Measurements from ENCODE around the gene SPEM3. TPM values are rescaled to one million over a fixed set of nuclear protein-coding genes. Genes with fewer than 3 reads are reported as not detected.
"Not testable (repeated sequence)": the region's sequence is repeated elsewhere in the genome, so short reads cannot be mapped to it uniquely, and the experiment has no call there.

The SPEM3 gene
- total RNA-seq, 1 donor from 2014 or later: not detected

DNA sequence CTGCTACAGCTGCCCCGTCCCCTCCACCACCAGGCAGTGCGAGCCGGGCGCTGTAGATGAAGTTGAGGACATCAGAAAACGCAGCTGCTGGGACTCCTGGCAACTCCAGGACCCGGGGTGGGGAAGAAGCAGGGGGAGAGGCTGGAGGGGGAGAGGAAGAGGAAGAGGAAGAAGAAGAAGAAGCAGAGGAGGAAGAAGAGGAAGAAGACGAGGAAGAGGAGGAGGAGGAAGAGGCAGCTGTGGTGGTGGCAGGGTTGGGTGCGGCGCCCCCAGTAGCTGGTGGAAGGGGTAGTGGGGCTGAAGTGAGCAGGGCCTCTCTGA lies 37.6 kb downstream of the SPEM3 start:
- no peak for DNase-seq (ENCODE audit: low read depth)
- Histone ChIP-seq H3K36me3 (ENCODE audit: control insufficient read depth, insufficient read depth, low read length) (peaks cover 20% of the 10 kb centered on the region), H3K4me3 (ENCODE audit: low read depth, low read length) (no peak overlapping the region), H3K27me3 (ENCODE audit: control insufficient read depth, insufficient read depth, low read length) (no peaks in the 10 kb centered on the region)
- TF ChIP-seq, protein P1, sequence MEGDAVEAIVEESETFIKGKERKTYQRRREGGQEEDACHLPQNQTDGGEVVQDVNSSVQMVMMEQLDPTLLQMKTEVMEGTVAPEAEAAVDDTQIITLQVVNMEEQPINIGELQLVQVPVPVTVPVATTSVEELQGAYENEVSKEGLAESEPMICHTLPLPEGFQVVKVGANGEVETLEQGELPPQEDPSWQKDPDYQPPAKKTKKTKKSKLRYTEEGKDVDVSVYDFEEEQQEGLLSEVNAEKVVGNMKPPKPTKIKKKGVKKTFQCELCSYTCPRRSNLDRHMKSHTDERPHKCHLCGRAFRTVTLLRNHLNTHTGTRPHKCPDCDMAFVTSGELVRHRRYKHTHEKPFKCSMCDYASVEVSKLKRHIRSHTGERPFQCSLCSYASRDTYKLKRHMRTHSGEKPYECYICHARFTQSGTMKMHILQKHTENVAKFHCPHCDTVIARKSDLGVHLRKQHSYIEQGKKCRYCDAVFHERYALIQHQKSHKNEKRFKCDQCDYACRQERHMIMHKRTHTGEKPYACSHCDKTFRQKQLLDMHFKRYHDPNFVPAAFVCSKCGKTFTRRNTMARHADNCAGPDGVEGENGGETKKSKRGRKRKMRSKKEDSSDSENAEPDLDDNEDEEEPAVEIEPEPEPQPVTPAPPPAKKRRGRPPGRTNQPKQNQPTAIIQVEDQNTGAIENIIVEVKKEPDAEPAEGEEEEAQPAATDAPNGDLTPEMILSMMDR (IDR thresholded peaks at IDR 0.05; ENCODE audit: insufficient read depth, low read length, severe bottlenecking): no peak
- no peak for FAIRE-seq

DNA sequence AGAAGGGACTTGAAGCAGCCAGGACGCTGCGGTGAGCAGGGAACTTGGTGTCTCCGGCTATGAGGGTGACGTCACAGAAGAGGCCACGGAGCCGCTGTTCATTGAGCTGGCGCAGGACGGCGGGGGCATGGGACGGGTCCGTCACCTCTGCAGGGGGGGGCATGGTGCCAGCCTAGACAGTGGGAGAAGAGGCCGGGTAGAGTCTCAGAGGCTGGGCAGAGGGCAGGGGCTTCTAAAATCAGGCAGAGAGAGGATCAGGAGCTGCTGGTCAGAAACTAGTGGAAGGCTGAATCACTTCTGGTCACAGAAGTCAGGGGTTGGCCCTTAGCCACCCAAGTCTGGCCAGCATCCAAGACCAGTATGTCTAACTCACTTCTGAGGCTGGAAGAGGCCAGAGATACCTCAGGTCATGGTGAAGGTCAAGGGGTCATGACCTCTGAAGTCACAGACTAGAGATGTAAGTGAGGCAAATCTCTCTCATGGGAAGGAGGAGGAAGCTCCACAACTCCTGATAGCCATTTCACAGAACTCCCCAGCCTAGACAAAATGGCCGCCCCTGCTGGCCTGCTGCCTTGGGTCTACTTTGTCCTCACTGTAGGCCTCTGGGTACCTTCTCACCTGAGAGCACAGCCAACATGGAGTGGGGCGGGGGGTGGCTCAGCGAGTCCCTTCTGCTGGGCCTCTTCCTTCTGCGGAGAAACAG lies 38.1 kb downstream of the SPEM3 start:
- FAIRE-seq (no peak), DNase-seq (ENCODE audit: low read depth) (no peak)
- H3K36me3 ChIP-seq (ENCODE audit: control insufficient read depth, insufficient read depth, low read length): peaks cover 21% of the 10 kb centered on the region
- H3K4me3 ChIP-seq (ENCODE audit: low read depth, low read length): no peak overlapping the region
- TF ChIP-seq, protein P1 (IDR thresholded peaks at IDR 0.05; ENCODE audit: insufficient read depth, low read length, severe bottlenecking): no peak
- H3K27me3 ChIP-seq (ENCODE audit: control insufficient read depth, insufficient read depth, low read length): no peaks in the 10 kb centered on the region

DNA sequence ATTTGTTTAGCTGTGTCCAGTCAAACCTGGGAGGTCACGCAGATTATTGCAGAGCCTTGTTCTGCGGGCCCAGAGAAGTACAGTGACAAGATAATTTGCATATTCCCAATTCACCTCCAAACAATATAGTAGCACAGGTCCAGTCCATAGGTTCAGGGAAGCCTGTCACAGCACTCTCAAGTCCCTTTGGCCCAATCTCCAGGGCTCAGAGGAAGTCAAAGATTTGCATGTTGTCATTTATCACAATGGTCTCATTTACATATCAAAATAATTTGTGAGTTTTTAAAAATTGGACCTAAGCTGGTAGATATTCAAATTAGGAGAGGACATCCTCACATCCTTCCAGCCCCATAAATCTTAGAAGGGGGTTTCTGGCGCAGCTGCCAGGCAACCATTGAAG lies 38.8 kb downstream of the SPEM3 start:
- no peaks in the 10 kb centered on the region for H3K27me3 ChIP-seq (ENCODE audit: control insufficient read depth, insufficient read depth, low read length)
- DNase-seq (ENCODE audit: low read depth): no peak
- no peak for FAIRE-seq
- peaks cover 21% of the 10 kb centered on the region for H3K36me3 ChIP-seq (ENCODE audit: control insufficient read depth, insufficient read depth, low read length)
- H3K4me3 ChIP-seq (ENCODE audit: low read depth, low read length): no peak overlapping the region
- TF ChIP-seq, protein P1 (IDR thresholded peaks at IDR 0.05; ENCODE audit: insufficient read depth, low read length, severe bottlenecking): no peak

DNA sequence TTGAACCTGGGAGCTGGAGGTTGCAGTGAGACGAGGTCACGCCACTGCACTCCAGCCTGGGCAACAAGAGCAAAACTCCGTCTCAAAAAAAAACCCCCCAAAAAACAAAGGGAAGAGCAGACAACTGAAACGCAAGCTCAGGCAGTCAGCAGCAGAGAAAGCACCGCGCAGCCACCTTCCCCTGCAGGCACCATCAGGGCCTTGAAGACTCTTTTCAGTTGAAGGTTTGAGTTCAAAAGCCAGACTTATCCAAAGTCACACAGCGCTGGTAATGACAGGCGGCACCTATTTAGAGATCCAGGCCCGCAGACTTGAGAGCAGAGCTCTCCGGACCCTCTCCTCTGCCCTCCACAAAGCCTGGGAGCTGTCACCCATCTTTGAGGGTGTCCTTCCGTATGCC lies 39.6 kb downstream of the SPEM3 start:
- no peaks in the 10 kb centered on the region for H3K27me3 ChIP-seq (ENCODE audit: control insufficient read depth, insufficient read depth, low read length)
- H3K4me3 ChIP-seq (ENCODE audit: low read depth, low read length): no peak overlapping the region
- peaks cover 19% of the 10 kb centered on the region for H3K36me3 ChIP-seq (ENCODE audit: control insufficient read depth, insufficient read depth, low read length)
- TF ChIP-seq, protein P1 (IDR thresholded peaks at IDR 0.05; ENCODE audit: insufficient read depth, low read length, severe bottlenecking): no peak
- DNase-seq (ENCODE audit: low read depth) (no peak), FAIRE-seq (no peak)

DNA sequence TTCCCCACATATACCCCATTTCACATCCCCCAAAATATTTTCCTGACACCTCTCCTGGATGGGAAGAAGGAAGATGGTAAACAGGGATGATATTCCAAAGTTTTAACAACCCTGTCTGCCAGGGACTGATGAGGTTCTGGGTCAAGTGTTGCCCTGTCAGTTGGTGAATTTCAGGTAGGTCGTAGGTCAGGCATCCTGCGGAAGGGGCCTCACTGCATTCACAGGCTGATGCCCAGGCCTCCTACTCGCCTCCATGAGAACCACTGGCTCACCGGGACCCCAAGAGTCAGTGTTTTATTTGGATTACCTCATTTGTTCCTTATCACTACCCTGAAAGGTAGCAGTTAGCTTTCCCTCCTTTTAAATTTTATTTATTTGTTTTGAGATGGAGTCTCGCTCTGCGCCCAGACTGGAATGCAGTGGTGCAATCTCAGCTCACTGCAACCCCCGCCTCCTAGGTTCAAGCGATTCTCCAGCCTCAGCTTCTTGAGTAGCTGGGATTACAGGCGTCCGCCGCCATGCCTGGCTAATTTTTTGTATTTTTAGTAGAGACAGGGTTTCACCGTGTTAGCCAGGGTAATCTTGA lies 40.2 kb downstream of the SPEM3 start:
- TF ChIP-seq, protein P1 (IDR thresholded peaks at IDR 0.05; ENCODE audit: insufficient read depth, low read length, severe bottlenecking): no peak
- no peak for FAIRE-seq

DNA sequence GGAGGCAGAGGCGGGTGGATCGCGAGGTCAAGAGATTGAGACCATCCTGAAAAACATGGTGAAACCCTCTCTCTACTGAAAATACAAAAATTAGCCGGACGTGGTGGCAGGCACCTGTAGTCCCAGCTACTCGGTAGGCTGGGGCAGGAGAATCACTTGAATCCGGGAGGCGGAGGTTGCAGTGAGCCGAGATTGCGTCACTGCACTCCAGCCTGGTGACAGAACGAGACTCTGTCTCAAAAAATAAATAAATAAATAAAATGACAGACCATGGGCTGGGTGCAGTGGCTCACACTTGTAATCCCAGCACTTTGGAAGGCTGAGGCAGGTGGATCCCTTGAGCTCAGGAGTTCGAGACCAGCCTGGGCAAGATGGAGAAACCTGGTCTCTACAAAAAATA lies 41.2 kb downstream of the SPEM3 start:
- not testable (repeated sequence) for FAIRE-seq; H3K27me3 ChIP-seq (ENCODE audit: control insufficient read depth, insufficient read depth, low read length); H3K4me3 ChIP-seq (ENCODE audit: low read depth, low read length); DNase-seq (ENCODE audit: low read depth)
- H3K36me3 ChIP-seq (ENCODE audit: control insufficient read depth, insufficient read depth, low read length): peaks cover 12% of the 10 kb centered on the region

More for the DNA sequence above, 40.2 kb downstream of the SPEM3 start:
- no peak overlapping the region for H3K4me3 ChIP-seq (ENCODE audit: low read depth, low read length)
- peaks cover 13% of the 10 kb centered on the region for H3K36me3 ChIP-seq (ENCODE audit: control insufficient read depth, insufficient read depth, low read length)
- DNase-seq (ENCODE audit: low read depth): no peak
- no peaks in the 10 kb centered on the region for H3K27me3 ChIP-seq (ENCODE audit: control insufficient read depth, insufficient read depth, low read length)

DNA sequence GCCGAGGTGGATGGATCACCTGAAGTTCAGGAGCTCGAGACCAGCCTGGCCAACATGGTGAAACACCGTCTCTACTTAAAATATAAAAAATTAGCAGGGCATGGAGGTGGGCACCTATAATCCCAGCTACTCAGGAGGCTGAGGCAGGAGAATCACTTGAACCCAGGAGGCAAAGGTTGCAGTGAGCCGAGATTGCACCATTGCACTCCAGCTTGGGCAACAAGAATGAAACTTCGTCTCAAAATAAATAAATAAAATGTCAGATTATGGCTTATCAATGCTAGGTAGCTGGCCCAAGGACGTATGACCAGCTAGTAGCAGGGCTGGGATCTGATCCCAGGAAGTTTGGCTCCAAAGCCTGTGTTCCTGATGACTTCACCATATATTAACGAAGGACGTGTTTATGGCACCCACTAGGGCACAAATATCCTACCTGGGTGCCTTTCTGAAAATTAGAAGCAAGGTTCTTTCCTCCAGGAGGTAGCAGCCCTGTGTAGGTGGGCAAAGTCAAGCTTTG lies 41.9 kb downstream of the SPEM3 start:
- not testable (repeated sequence) for FAIRE-seq; H3K27me3 ChIP-seq (ENCODE audit: control insufficient read depth, insufficient read depth, low read length); H3K4me3 ChIP-seq (ENCODE audit: low read depth, low read length); DNase-seq (ENCODE audit: low read depth)
- H3K36me3 ChIP-seq (ENCODE audit: control insufficient read depth, insufficient read depth, low read length): peaks cover 12% of the 10 kb centered on the region

Measured in bronchial epithelial cell (primary cell).